Left ventricle myocardium inferior (tissue), 1 donor: Measurements from ENCODE around the gene WFDC8. TPM values are rescaled to one million over a fixed set of nuclear protein-coding genes. Genes with fewer than 3 reads are reported as not detected.
A peak's percentile ranks its signal among the peaks of the same experiment; 100 is the strongest.
"Not testable (repeated sequence)": the region's sequence is repeated elsewhere in the genome, so short reads cannot be mapped to it uniquely, and the experiment has no call there.

Source experiments
- DNase-seq: peaks from one replicate; pipeline ENCODE4 v3.0.0-alpha.2; 2020
- H3K27ac ChIP-seq: fragments of 200-600 bp; replicated peaks from 2 replicates; pipeline ENCODE4 v1.8.0; 2021
- H3K27me3 ChIP-seq: fragments of 200-600 bp; 2 replicates; pipeline ENCODE4 v1.8.0; 2021; ENCODE audit warnings: low read depth
- H3K36me3 ChIP-seq: fragments of 200-600 bp; 2 replicates; pipeline ENCODE4 v1.8.0; 2021
- H3K4me1 ChIP-seq: fragments of 200-600 bp; 2 replicates; pipeline ENCODE4 v1.8.0; 2021
- H3K4me3 ChIP-seq: fragments of 200-600 bp; 2 replicates; pipeline ENCODE4 v1.8.0; 2021; ENCODE audit warnings: mild to moderate bottlenecking, moderate library complexity
- H3K9me3 ChIP-seq: fragments of 200-600 bp; replicated peaks from 2 replicates; pipeline ENCODE4 v1.8.0; 2021
- intact Hi-C: fragments of 100-400 bp; cut with micrococcal nuclease; formaldehyde crosslinking; loops from one replicate; pipeline ENCODE4 v1.11.0; 2022
- total RNA-seq: library from RNA; stranded (reverse); fragmentation: NEBNext Ultra II Directional; extraction: Animal tissue kit (Norgen Biotek cat#: 25700); gene quantifications from one replicate; pipeline ENCODE4 v1.2.1, GENCODE V29; 2021
- TF ChIP-seq, protein P1 (sequence below): fragments of 200-600 bp; IDR thresholded peaks from 2 replicates; pipeline ENCODE4 v1.8.0; 2021; ENCODE audit warnings: antibody characterized with exemption, mild to moderate bottlenecking, borderline replicate concordance
- donor health status: DM: no; HTN: yes; CAD: no; lungs with severe emphysema.

WFDC8 gene
- total RNA-seq, 1 donor from 2014 or later = not detected

DNA sequence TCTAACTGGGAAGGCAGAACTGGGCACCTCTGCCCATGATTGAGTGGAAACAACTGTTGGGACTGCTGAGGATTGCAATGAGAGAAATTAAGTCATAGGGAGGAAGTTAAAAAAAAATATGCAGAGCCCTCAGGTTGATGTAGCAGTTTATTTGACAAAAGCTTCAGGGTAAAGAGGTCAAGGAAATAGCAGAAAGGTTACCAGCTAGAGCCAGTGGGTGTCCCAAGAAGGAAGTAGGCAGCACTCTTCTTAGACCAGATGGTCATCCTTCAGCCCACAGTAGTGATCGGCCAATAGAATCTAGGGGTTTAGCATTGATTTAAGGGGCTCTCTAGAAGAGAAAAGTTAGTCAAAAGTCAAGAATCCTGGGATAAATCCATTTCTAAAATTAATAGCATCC is 28.7 kb upstream of the WFDC8 start:
- DNase-seq = no peak
- Histone ChIP-seq H3K4me1 (no peaks in the 10 kb centered on the region), H3K27ac (no peak overlapping the region), H3K36me3 (no peaks in the 10 kb centered on the region), H3K9me3 (peaks cover 32% of the 10 kb centered on the region), H3K27me3 (peaks cover 46% of the 10 kb centered on the region), H3K4me3 (no peak overlapping the region)
- intact Hi-C loops = no loop called here
- TF ChIP-seq, protein P1, sequence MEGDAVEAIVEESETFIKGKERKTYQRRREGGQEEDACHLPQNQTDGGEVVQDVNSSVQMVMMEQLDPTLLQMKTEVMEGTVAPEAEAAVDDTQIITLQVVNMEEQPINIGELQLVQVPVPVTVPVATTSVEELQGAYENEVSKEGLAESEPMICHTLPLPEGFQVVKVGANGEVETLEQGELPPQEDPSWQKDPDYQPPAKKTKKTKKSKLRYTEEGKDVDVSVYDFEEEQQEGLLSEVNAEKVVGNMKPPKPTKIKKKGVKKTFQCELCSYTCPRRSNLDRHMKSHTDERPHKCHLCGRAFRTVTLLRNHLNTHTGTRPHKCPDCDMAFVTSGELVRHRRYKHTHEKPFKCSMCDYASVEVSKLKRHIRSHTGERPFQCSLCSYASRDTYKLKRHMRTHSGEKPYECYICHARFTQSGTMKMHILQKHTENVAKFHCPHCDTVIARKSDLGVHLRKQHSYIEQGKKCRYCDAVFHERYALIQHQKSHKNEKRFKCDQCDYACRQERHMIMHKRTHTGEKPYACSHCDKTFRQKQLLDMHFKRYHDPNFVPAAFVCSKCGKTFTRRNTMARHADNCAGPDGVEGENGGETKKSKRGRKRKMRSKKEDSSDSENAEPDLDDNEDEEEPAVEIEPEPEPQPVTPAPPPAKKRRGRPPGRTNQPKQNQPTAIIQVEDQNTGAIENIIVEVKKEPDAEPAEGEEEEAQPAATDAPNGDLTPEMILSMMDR = no peak

GRCh38 chr20:45595235-45595634 is 16.2 kb upstream of the WFDC8 start:
- H3K4me3 ChIP-seq = no peak overlapping the region
- TF ChIP-seq, protein P1 = no peak
- no peak overlapping the region for H3K27ac ChIP-seq
- peaks cover 50% of the 10 kb centered on the region for H3K27me3 ChIP-seq
- no peaks in the 10 kb centered on the region for H3K9me3 ChIP-seq
- intact Hi-C loops = no loop called here
- no peaks in the 10 kb centered on the region for H3K36me3 ChIP-seq
- no peaks in the 10 kb centered on the region for H3K4me1 ChIP-seq
- DNase-seq = no peak

- TF ChIP-seq, protein P1 = no peak
- H3K4me1 ChIP-seq = no peaks in the 10 kb centered on the region
- H3K36me3 ChIP-seq = no peaks in the 10 kb centered on the region
- no peak overlapping the region for H3K4me3 ChIP-seq
- peaks cover 46% of the 10 kb centered on the region for H3K27me3 ChIP-seq
- intact Hi-C loops = no loop called here
- H3K27ac ChIP-seq = no peak overlapping the region
- H3K9me3 ChIP-seq = no peaks in the 10 kb centered on the region
- DNase-seq = no peak
Observed at GRCh38 chr20:45593498-45593897, 14.4 kb upstream of the WFDC8 start.

- Histone ChIP-seq H3K4me3 (no peak overlapping the region), H3K27ac (no peak overlapping the region), H3K36me3 (no peaks in the 10 kb centered on the region), H3K4me1 (no peaks in the 10 kb centered on the region), H3K27me3 (peaks cover 42% of the 10 kb centered on the region), H3K9me3 (no peaks in the 10 kb centered on the region)
- TF ChIP-seq, protein P1 = peak; percentile 50
- intact Hi-C loops = no loop called here
- no peak for DNase-seq
Observed at GRCh38 chr20:45592574-45593189, 13.6 kb upstream of the WFDC8 start.

GRCh38 chr20:45589725-45590124 is 10.6 kb upstream of the WFDC8 start:
- Histone ChIP-seq H3K4me3 (no peak overlapping the region), H3K9me3 (no peaks in the 10 kb centered on the region), H3K4me1 (no peaks in the 10 kb centered on the region), H3K27ac (no peak overlapping the region), H3K36me3 (no peaks in the 10 kb centered on the region), H3K27me3 (peaks cover 20% of the 10 kb centered on the region)
- DNase-seq = no peak
- TF ChIP-seq, protein P1 = no peak
- intact Hi-C loops = no loop called here

DNA sequence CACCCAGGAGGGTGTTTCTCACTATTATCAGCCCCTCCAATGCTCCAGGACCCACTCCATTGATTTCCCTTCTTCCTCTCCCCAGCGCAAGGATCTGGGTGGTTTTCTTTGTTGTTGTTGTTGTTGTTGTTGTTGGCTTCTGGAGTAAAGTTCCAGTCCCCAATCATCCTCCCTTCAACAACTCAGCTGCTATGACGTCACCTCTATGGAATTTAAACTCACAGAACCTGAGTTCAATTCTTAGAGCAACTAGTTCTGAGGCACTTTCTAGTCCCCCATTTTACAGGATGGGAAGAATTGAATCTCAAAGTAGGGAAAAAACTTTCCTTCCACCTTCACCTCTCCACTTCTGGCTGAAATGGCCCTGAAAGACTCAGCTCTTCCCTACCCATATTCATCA is 9.7 kb upstream of the WFDC8 start:
- peaks cover 29% of the 10 kb centered on the region for H3K27me3 ChIP-seq
- TF ChIP-seq, protein P1 = no peak
- no peak overlapping the region for H3K4me3 ChIP-seq
- intact Hi-C loops = no loop called here
- H3K9me3 ChIP-seq = no peaks in the 10 kb centered on the region
- no peak overlapping the region for H3K27ac ChIP-seq
- no peak for DNase-seq
- H3K4me1 ChIP-seq = no peaks in the 10 kb centered on the region
- H3K36me3 ChIP-seq = no peaks in the 10 kb centered on the region

DNA sequence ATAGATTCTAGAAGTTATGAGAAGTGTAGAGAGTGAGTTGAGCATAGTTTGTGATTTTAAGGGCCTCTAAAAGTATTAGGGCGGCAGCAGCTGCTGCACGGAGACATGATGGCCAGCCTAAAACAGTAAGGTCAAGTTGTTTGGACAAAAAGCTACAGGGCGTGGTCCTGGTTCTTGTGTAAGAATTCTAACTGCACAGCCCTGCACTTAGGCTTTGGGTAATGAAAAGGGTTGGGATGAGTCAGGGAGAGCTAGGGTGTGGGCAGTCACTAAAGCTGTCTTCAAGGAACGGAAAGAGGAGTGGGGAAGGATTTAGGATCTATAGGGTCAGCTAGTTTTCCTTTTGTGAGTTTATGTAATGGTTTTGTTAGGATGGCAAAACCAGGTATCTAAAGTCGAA is 6.9 kb upstream of the WFDC8 start:
- H3K27me3 ChIP-seq = peaks cover 57% of the 10 kb centered on the region
- intact Hi-C loops, H3K9me3 ChIP-seq, H3K4me1 ChIP-seq, H3K27ac ChIP-seq, DNase-seq, H3K4me3 ChIP-seq, H3K36me3 ChIP-seq: not testable (repeated sequence)

- intact Hi-C loops, DNase-seq: not testable (repeated sequence)
Observed at GRCh38 chr20:45584294-45584693, 5.2 kb upstream of the WFDC8 start.

More at GRCh38 chr20:45584294-45584693, 5.2 kb upstream of the WFDC8 start:
- not testable (repeated sequence) for H3K4me1 ChIP-seq, H3K4me3 ChIP-seq, H3K36me3 ChIP-seq, H3K9me3 ChIP-seq, H3K27ac ChIP-seq
- H3K27me3 ChIP-seq = peaks cover 54% of the 10 kb centered on the region
